K562 (cell line): Measurements from ENCODE around the gene TNRC6B. TPM values are rescaled to one million over a fixed set of nuclear protein-coding genes. Genes with fewer than 3 reads are reported as not detected.
A peak's percentile ranks its signal among the peaks of the same experiment; 100 is the strongest.

ENCODE experiments used
- ATF1 ChIP-seq, 2 experiments: fragments of 450-650 bp in 1 of 2; IDR thresholded peaks; 2 replicates each; pipeline ENCODE4 v1.6.1; 2016; ENCODE audit warnings: missing compliant biosample characterization in 1 of 2, missing genetic modification characterization in 1 of 2
- BACH1 ChIP-seq: fragments of 200-800 bp; sonication (Bioruptor generic); IDR thresholded peaks from 2 replicates; pipeline ENCODE4 v1.6.1; 2016; ENCODE audit warnings: missing genetic modification characterization, missing compliant biosample characterization
- BHLHE40 ChIP-seq: IDR thresholded peaks from 2 replicates; pipeline ENCODE4 v1.6.1; 2011; ENCODE audit warnings: low read length, improper control_type of control experiment
- CEBPZ ChIP-seq: fragments of 150-350 bp; IDR thresholded peaks from 2 replicates; pipeline ENCODE4 v1.6.1; 2014; ENCODE audit warnings: low read depth, mild to moderate bottlenecking, low read length, borderline replicate concordance
- EP300 ChIP-seq: IDR thresholded peaks from 2 replicates; pipeline ENCODE4 v1.6.1; 2012; ENCODE audit warnings: low read length, improper control_type of control experiment
- FOS ChIP-seq: IDR thresholded peaks from 3 replicates; pipeline ENCODE4 v1.6.1; 2011; ENCODE audit not compliant: insufficient read length; ENCODE audit errors: extremely low read depth
- HDGF ChIP-seq: fragments of 450-650 bp; IDR thresholded peaks from 2 replicates; pipeline ENCODE4 v1.6.1; 2016
- MTF1 ChIP-seq: fragments of 250-450 bp; sonication (Bioruptor Pico); IDR thresholded peaks from 2 replicates; pipeline ENCODE4 v1.9.0; 2021; ENCODE audit warnings: moderate library complexity, mild to moderate bottlenecking, inconsistent platforms, borderline replicate concordance
- NFE2L1 ChIP-seq: fragments of 450-650 bp; IDR thresholded peaks from 2 replicates; pipeline ENCODE4 v1.6.1; 2016; ENCODE audit warnings: missing genetic modification characterization, low read depth, mild to moderate bottlenecking, missing compliant biosample characterization, moderate library complexity, borderline replicate concordance
- POLR2G ChIP-seq: fragments of 200-400 bp; formaldehyde crosslinking; IDR thresholded peaks from 2 replicates; pipeline ENCODE4 v1.6.1; 2017; ENCODE audit warnings: low read depth, mild to moderate bottlenecking, antibody characterized with exemption, low read length, moderate library complexity
- SAFB2 ChIP-seq: fragments of 200-400 bp; formaldehyde crosslinking; IDR thresholded peaks from 2 replicates; pipeline ENCODE4 v1.6.1; 2018; ENCODE audit warnings: borderline replicate concordance, low read length, low read depth, moderate library complexity; ENCODE audit not compliant: severe bottlenecking
- SETDB1 ChIP-seq: IDR thresholded peaks from one replicate; pipeline ENCODE4 v1.6.1; 2012; ENCODE audit warnings: low read length, control low read depth, inconsistent platforms
- SNAPC5 ChIP-seq: fragments of 250-450 bp; sonication (Bioruptor Pico); IDR thresholded peaks from 2 replicates; pipeline ENCODE4 v1.8.0; 2021; ENCODE audit warnings: moderate library complexity, mild to moderate bottlenecking, inconsistent platforms
- TAL1 ChIP-seq: fragments of 450-650 bp; IDR thresholded peaks from 2 replicates; pipeline ENCODE4 v1.6.1; 2016; ENCODE audit warnings: mild to moderate bottlenecking
- ZBTB12 ChIP-seq: fragments of 250-450 bp; sonication (Bioruptor Pico); IDR thresholded peaks from 2 replicates; pipeline ENCODE4 v1.4.0; 2020
- ZNF12 ChIP-seq: sonication (generic); formaldehyde crosslinking; IDR thresholded peaks from 2 replicates; pipeline ENCODE4 v1.4.0; 2020; ENCODE audit warnings: mild to moderate bottlenecking, missing genetic modification reagents
- ZNF277 ChIP-seq: fragments of 250-450 bp; sonication (Bioruptor Pico); IDR thresholded peaks from 2 replicates; pipeline ENCODE4 v1.8.0; 2022; ENCODE audit warnings: inconsistent platforms, mild to moderate bottlenecking, moderate library complexity, borderline replicate concordance
- ZNF354B ChIP-seq: fragments of 250-450 bp; sonication (Bioruptor Pico); IDR thresholded peaks from 2 replicates; pipeline ENCODE4 v1.4.0; 2020
- ZNF384 ChIP-seq: IDR thresholded peaks from 2 replicates; pipeline ENCODE4 v1.6.1; 2012; ENCODE audit warnings: low read depth, low read length, improper control_type of control experiment
- ZNF830 ChIP-seq: fragments of 250-450 bp; sonication (Bioruptor Pico); IDR thresholded peaks from 2 replicates; pipeline ENCODE4 v1.5.0; 2021; ENCODE audit warnings: mild to moderate bottlenecking
- polyA plus RNA-seq, 8 experiments: library from polyadenylated mRNA; depleted of rRNA in 4 of 8; stranded (reverse) in 5 of 8; unstranded in 3 of 8; fragments of >200 nt; fragmentation: Nextera tagmentation in 2 of 8; fragmentation: Illumina TruSeq in 1 of 8; extraction: Ambion mirVana in 2 of 8; extraction: Trizol in 1 of 8; gene quantifications; 2 replicates each; pipeline versions ENCODE4 v1.2.1 to v1.2.3, GENCODE V29; 2011 to 2014; ENCODE audit warnings: inconsistent platforms in 1 of 8, missing spikeins in 1 of 8
- total RNA-seq, 7 experiments: library from RNA; depleted of rRNA in 6 of 7; stranded (reverse); fragments of >200 nt in 6 of 7; fragmentation: Illumina TruSeq in 2 of 7; extraction: Trizol in 2 of 7; gene quantifications; 2 replicates each; pipeline versions ENCODE4 v1.2.1 to v1.2.3, GENCODE V29; 2011 to 2021; ENCODE audit warnings: low replicate concordance in 1 of 7
- TF ChIP-seq, protein P1 (sequence below): fragments of 450-650 bp; IDR thresholded peaks from 2 replicates; pipeline ENCODE4 v1.6.1; 2016; ENCODE audit warnings: low read depth, mild to moderate bottlenecking, moderate library complexity

Gene TNRC6B
- total and polyA plus RNA-seq, 9 of the 15 experiments (the other 6 are each of a cell fraction or from before 2014, with no cell fraction given): 0.96 to 18.8 (median 10.8) TPM

DNA sequence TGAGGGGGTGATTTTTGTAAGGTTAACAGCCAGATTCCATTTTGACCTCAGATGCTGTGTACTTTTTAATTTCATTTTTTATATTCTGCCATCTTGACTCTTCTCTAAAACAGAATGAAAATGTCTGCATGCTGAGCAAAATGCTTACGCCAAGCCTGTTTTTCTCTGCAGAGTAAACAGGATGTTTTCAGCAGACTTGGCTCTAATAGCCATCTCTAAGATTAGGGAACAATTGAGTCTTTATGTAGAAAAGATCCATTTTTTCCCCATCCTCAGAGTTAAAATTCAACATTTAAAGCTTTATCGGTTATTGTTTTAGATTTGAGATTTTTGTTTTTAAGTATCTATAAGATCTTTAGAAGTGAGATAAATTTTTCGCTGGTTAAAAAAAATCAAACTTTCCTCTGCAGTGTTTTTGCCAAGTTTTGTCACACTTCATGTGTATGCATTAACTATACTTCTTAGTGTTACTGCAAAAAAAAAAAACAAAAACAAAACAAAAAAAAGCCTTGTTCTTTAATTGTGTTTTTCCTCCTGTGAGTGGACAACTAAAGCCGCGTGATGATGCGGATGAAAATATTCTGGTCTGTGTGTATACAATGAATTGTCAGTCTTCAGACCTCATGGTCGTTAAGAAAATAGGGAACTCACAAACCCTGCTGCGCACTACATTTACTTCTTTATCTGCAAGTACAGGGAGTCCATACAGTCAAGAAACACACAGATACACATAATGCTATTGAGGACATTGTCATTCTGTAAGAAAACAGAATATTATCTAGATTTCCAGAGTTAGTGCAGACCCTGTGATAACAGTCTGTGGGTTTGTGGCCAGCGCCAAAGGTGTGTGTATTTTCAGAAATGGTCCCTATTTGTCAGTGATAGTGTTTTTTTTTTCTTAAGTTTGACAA is 151.1 kb downstream of the TNRC6B start (continued):
- TF ChIP-seq ZBTB12 (CRISPR knock-in tag) (no peak), BACH1 (tag) (no peak), CEBPZ (no peak), BHLHE40 (no peak; the same call in 1 of the 2 replicates), ZNF354B (CRISPR knock-in tag) (no peak), FOS (no peak), SAFB2 (no peak), POLR2G (no peak), TAL1 (peak; percentile 98), EP300 (peak; percentile 95), ATF1 (CRISPR knock-in tag; IDR thresholded peaks at IDR 0.05) (no peak), ATF1 (tag; IDR thresholded peaks at IDR 0.05) (peak; percentile 41), MTF1 (CRISPR knock-in tag) (no peak), ZNF12 (CRISPR knock-in tag) (no peak), ZNF830 (CRISPR knock-in tag) (no peak), NFE2L1 (no peak), ZNF277 (CRISPR knock-in tag) (no peak), SNAPC5 (CRISPR knock-in tag) (no peak), HDGF (no peak), ZNF384 (peak; percentile 76; the same call in 1 of the 2 replicates), SETDB1 (no peak)
- TF ChIP-seq, protein P1, sequence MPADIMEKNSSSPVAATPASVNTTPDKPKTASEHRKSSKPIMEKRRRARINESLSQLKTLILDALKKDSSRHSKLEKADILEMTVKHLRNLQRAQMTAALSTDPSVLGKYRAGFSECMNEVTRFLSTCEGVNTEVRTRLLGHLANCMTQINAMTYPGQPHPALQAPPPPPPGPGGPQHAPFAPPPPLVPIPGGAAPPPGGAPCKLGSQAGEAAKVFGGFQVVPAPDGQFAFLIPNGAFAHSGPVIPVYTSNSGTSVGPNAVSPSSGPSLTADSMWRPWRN: peak; percentile 93
